GM18867 (cell line): Measurements from ENCODE around the gene CCKAR.

Experiments used
- ATAC-seq: cut with Tn5 transposase; IDR thresholded peaks from one replicate; pipeline ENCODE4 v1.9.1; 2021; ENCODE audit warnings: mild to moderate bottlenecking, moderate library complexity; ENCODE audit not compliant: unreplicated experiment

Gene CCKAR

GRCh38 chr4:26462874-26463273 lies 27.4 kb downstream of the CCKAR start:
- no peak for ATAC-seq

- no peak for ATAC-seq
Observed at GRCh38 chr4:26459756-26460530, 30.3 kb downstream of the CCKAR start.

- peak; percentile 78 for ATAC-seq
Observed at GRCh38 chr4:26459054-26459755, 31.1 kb downstream of the CCKAR start.

GRCh38 chr4:26458157-26458561 lies 32.1 kb downstream of the CCKAR start:
- no peak for ATAC-seq

- no peak for ATAC-seq
Observed at GRCh38 chr4:26457412-26457811, 32.9 kb downstream of the CCKAR start.

GRCh38 chr4:26455571-26455970 lies 34.7 kb downstream of the CCKAR start:
- no peak for ATAC-seq

GRCh38 chr4:26454961-26455360 lies 35.3 kb downstream of the CCKAR start:
- ATAC-seq = no peak

GRCh38 chr4:26452565-26453531 lies 37.4 kb downstream of the CCKAR start:
- no peak for ATAC-seq

GRCh38 chr4:26451597-26451996 lies 38.7 kb downstream of the CCKAR start:
- ATAC-seq = no peak

GRCh38 chr4:26450418-26450817 lies 39.9 kb downstream of the CCKAR start:
- ATAC-seq = no peak

- ATAC-seq = no peak
Observed at GRCh38 chr4:26447378-26447777, 42.9 kb downstream of the CCKAR start.

- no peak for ATAC-seq
Observed at GRCh38 chr4:26441771-26442170, 48.5 kb downstream of the CCKAR start.

GRCh38 chr4:26441102-26441501 lies 49.2 kb downstream of the CCKAR start:
- ATAC-seq = no peak

GRCh38 chr4:26434030-26434639 lies 56.1 kb downstream of the CCKAR start:
- no peak for ATAC-seq

- no peak for ATAC-seq
Observed at GRCh38 chr4:26433556-26433955, 56.7 kb downstream of the CCKAR start.

- no peak for ATAC-seq
Observed at GRCh38 chr4:26432419-26432818, 57.9 kb downstream of the CCKAR start.

- ATAC-seq = no peak
Observed at GRCh38 chr4:26431461-26432180, 58.7 kb downstream of the CCKAR start.
